ACHN (cell line): ENCODE results near the gene STOX1.
"Not testable (repeated sequence)": the region's sequence is repeated elsewhere in the genome, so short reads cannot be mapped to it uniquely, and the experiment has no call there.

Experiments used
- DNase-seq: peaks from one replicate; pipeline ENCODE4 v3.0.0-alpha.2; 2015
- in situ Hi-C: cut with HindIII; loops from 2 replicates; pipeline ENCODE4 v1.10.0; 2017; ENCODE audit warnings: low sequenced_read_pairs, low pct_ligation_motif_present, low pct_unique_long_range_greater_than_20kb

Gene STOX1

DNA sequence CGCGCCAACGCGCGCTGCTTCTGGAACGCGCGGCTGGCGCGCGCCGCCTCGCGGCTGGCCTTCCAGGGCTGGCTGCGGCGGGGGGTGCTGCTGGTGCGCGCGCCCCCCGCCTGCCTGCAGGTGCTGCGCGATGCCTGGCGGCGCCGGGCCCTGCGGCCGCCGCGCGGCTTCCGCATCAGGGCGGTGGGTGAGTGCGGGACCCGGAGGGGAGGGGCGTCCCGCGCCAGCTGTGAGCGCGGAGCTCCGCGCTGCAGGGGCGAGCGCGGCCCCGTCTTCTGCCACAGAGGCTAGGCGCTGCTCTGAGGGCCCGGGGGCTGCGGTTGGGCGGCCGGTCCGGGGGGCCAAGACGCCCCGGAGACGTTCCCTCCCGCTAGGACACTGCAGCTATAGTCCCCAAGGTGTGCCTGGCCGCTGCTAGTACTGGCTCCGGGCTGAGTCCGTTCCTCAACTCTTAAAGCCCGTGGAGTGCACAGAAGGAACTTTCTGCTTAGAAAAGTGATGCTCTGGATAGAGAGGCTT, 811 bp downstream of the STOX1 start:
- DNase-seq = not testable (repeated sequence)

DNA sequence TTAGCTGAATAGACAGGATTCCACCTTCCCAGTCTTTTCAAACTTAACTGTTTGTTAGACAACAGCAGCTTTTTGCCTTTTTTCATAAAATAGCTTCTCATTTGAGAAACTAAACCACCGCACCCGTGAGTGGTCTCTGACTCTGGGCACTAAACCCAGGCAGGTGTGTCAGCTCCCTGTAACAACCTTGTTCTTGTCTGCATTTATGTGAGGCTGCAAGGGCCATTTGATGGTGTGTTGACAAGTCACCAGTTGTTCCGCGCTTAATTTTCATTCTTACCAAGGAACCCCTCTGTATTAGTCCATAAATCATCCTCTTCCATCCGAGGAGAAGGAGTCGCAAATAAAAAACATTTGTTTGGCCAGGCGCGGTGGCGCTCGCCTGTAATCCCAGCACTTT, 1.5 kb downstream of the STOX1 start:
- no peak for DNase-seq
- in situ Hi-C loops = no loop called here

More for the DNA sequence above, 811 bp downstream of the STOX1 start:
- in situ Hi-C loops = not testable (repeated sequence)

DNA sequence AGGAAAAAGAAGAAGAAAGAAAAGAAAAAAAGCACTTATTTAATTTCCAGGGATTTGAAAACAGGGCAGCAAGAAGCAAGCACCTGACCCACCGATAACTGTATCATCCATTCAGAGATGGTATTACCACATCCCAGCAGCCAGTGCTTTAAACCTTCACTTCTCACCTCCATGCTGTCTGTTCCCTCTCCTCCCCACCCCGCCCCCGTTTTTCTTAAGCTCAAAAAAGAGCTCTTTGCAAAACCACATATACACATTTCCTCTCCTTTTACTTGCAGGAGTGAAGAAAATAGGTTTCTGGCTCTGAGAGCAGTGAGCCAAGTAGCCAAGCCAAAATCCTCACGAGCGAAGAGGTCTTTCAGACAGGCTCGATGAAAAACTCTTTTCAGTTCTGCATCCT, 2.2 kb downstream of the STOX1 start:
- in situ Hi-C loops = no loop called here
- DNase-seq = no peak

DNA sequence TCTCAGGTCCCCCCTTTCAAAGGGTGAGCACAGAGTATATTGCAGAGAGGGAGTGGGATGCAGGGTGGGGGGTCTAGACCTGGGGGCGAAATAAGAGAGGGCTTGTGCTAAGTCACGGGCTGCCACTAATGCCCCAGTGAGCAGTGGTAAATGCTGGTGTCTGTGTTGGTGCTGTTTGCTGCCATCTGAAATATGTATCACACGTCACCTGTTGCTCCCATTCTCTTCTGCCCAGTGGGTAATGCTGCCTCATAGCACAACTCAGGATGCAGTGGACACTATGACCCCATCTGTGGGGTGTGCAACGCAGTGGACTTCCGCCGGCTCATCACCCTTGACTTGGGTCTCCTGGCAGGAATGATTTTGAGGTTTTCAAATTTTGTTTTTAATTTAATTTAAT, 2.6 kb downstream of the STOX1 start:
- in situ Hi-C loops = no loop called here
- DNase-seq = no peak

DNA sequence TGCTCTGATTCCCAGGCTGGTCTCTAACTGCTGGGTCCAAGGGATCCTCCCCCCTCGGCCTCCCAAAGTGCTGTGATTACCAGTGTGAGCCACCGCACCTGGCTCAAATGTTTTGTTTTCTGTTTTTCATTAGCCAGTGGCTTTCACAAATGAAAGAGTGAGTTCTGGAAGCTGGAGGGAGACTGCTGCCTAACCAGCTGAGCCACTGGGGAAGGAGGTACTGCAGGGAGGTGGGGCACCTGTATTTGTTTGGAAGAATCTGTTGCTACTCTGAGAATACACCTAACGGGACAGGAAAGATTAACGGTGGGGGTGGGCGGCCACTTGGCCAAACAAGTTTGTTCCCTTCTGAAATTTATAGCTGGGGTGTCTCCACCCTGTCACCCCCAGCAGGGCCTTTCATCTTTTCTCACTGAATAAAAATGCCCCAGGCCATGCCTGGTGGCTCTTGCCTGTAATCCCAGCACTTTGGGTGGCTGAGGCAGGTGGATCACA, 4.7 kb downstream of the STOX1 start:
- DNase-seq = no peak
- in situ Hi-C loops = no loop called here

DNA sequence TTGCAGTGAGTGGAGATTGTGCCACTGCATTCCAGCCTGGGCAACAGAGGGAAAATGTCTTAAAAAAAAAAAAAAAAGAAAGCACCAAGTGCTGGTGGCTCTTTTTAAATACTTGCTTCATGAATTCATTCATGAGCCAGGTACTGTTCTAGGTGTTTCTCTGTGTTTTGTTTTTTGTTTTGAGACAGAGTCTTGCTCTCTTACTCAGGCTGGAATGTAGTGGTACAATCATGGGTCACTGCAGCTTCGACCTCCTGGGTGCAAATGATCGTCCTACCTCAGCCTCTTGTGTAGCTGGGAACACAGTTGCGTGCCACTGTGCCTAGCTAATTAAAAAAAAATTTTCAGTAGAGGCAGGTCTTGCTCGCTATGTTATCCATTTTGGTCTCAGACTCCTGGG, 5.3 kb downstream of the STOX1 start:
- in situ Hi-C loops = no loop called here
- DNase-seq = no peak

DNA sequence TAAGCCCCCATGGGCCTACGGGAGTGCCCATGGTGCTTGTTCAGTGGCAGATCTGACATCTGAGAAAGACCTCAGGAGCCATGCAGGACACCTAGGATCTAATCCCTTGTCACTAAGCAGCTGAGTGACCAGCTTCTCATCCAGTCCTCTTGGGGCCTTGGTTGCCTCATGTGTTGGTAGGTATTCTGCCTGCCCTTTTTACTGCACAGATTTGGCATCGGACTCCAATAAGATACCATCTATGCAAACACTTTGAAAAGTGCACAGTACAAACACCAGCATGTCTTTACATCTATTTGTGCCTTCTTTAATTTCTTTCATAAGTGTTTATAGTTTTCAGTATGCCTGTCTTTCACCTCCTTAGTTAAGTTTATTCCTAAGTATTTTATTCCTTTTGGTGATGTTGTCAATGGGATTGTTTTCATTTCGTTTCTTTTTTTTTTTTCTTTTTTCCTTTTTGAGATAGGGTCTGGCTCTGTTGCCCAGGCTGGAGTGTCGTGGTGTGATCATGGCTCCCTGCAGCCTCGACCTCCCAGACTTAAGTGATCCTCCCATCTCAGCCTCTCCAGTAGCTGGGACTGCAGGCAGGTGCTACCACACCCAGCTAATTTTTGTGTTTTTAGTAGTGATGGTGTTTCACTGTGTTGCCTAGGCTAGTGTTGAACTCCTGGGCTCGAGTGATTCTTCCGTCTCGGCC, 10.4 kb downstream of the STOX1 start:
- in situ Hi-C loops = no loop called here

DNA sequence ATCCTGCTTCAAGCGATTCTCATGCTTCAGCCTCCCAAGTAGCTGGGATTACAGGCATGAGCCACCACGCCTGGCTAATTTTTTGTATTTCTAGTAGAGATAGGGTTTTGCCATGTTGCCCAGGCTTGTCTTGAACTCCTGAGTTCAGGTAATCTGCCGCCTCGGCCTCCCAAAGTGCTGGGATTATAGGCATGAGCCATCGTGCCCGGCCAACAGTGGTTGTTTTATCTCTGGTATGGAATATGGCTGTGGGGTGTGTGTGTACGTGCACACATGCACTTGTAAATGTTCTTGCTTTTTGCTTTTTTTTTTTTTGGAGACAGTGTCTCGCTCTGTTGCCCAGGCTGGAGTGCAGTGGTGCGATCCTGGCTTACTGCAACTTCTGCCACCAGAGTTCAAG, 13.3 kb downstream of the STOX1 start:
- DNase-seq, in situ Hi-C loops: not testable (repeated sequence)

More for the DNA sequence above, 10.4 kb downstream of the STOX1 start:
- no peak for DNase-seq

DNA sequence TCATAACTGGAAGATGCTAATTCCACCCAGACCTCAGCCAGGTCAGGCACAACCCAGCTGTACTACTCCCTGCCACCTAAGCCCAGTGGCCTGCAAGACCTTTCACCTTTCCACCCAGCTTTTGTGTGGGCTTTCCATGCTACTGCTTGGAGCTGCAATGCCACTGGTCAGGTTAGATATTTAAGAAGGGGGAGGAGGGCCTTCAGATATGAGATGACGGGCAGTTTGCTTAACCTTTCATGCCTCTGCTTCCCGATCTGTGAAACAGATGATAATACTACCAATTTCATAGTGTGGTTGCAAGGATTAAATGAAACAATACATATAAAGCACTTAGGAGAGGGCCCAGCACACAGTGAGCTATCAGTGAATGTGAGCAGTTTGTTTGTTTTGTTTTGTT, 20.9 kb downstream of the STOX1 start:
- no peak for DNase-seq
- in situ Hi-C loops = no loop called here

DNA sequence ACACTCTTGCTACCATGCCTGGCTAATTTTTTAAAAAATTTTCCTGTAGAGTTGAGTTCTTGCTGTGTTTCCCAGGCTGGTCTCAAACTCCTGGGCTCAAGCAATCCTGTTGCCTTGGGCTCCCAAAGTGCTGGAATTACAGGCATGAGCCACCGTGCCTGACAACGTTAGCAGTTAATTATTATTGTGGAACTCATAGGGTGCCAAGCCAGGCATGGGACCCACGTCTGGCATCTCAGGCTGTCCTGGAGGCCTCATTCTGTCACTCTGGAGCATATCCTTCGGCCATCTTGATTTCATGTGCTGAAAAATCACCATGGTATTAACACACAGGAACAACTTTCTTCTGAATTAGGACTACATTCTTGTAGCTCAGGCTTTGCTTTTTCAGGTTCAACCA, 21.5 kb downstream of the STOX1 start:
- no peak for DNase-seq
- in situ Hi-C loops = no loop called here

DNA sequence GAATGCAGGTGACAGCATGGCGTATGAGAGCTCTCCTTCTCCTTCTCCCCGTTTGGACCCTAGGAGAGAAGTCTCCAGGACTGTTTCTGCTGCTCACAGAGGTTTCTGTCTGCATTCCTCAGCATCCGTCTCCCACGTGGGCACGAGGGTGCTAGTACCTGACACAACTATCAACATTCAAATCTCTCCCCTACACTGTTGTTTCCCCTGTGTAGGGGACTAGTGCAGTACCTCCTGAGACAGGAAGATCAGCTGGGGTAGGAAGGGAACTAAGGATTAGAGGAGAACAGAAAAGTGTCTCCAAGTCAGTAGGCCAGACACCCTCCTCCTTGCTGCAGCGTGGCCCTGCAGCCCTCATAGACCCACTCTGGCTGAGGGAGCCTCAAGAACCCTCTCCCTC, 29.0 kb downstream of the STOX1 start:
- DNase-seq = no peak
- in situ Hi-C loops = no loop called here

DNA sequence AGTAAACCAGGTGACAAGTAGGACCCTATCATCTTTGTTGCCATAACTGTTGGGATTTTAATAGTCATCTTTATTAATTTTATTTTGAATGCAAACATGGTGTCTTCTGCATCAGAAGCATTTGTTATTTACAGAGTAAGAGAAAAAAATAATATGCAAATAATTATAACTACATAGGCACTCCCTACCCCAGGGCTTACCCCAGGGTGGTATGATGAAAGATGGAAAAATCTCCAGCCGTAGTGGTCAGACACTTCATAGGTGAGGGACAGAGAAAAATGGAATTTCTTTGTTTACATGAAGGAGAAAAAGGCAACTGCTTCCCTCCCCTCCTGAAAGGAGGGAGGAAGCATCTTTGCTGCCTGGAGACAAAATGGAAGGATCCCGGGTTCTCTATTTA, 29.7 kb downstream of the STOX1 start:
- no peak for DNase-seq
- in situ Hi-C loops = no loop called here

DNA sequence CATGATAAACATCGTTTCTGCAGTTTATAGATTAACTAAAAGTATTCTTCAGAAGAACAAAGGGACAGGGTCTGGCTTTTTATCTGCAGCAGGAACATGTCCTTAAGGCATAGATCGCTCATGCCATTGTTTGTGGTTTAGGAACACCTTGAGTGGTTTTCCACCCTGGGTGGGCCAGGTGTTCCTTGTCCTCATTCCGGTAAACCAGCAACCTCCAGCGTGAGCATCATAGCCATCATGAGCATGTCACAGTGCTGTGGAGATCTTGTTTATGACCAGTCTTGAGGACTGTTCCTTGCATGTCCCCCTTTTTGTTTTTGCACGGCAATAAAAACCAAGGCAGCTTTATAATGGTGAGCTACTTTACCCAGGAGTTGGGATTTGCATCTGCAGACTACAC, 33.9 kb downstream of the STOX1 start:
- no peak for DNase-seq
- in situ Hi-C loops = no loop called here

DNA sequence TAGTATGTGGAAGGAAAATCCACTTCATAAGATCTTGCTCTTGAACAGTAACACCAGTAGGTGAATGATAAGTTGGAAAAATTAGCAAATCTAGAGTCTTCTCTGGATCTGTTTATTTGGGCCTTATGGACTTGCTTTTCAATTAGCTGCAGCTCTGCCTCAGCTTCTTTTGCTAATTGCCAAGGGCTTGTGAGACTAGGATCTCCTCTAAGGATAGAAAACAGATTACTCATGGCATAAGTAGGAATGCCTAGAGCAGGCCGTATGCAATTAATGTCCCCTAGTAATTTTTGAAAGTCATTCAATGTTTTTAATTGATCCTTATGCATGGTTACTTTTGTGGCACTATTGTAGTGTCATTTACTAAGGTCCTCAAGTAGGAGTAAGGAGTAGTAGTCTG, 37.3 kb downstream of the STOX1 start:
- in situ Hi-C loops = no loop called here

DNA sequence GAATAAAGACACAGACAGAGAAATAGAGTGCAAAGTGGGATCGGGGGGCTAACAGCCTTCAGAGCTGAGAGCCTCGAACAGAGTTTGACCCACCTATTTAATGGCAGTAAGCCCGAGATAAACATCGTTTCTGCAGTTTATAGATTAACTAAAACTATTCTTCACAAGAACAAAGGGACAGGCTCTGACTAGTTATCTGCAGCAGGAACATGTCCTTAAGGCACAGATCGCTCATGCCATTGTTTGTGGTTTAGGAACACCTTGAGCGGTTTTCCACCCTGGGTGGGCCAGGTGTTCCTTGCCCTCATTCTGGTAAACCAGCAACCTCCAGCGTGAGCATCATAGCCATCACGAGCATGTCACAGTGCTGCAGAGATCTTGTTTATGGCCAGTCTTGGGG, 40.8 kb downstream of the STOX1 start:
- DNase-seq, in situ Hi-C loops: not testable (repeated sequence)

More for the DNA sequence above, 37.3 kb downstream of the STOX1 start:
- DNase-seq = no peak

DNA sequence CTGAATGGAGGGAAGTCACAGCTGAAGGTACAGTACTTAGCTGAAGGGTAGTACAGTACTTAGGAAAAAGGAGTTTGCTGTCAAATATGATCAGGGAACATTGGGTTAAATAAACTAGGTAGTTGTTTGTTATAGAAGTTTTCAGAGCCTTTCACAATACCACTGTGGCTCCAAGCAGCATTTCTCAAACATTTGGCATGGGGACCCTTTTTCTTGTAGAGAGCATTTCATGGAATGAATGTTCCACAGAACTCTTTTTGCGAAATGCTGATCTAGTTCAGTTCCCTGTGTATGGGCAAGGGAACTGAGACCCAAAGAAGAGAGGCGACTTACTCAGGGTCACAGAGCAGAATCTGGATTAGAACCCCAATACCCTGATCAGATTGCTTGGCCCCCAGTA, 42.3 kb downstream of the STOX1 start:
- no peak for DNase-seq
- in situ Hi-C loops = no loop called here

DNA sequence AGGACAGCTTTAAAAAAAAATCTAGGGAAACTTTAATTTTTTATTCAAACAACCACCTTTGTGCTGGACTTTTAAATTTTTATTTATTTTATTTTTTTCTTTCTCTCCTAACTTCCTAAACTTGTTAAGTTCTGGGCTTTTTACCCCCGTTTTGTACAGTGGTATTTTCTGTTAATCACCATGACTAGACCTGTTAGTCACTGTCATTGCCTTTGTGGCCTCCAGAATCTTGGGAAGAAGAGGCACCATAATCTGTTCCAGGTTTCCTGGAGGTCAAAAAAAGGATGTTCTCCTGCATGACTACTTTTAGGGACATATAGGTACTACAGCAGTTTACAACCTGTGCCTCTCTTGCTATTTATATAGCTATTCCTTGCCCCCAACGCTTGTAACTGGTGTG, 42.7 kb downstream of the STOX1 start:
- DNase-seq = no peak
- in situ Hi-C loops = no loop called here

DNA sequence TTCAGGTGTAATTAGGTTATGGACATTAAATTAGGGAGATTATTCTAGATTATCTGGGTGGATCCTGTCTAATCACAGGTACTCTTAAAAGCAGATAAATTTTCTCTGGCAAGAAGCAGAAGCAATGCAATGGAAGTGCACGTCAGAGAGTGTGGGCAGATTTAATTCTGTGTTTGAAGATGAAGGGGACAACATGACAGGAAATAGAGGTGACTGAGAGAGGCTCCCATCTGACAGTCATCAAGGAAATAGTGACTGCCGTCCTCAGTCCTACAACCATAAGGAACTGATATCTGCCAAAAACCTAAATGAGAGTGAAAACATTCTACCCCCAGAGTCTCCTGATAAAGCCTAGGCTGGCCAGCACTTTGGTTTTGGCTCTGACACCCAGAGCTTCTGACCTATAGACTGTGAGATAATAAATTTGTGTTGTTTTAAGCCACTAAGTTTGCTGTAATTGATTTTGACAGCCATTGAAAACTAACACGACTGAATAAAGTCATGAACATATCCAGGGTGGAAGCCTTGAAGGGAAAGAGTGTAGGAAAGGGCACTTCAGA, 43.3 kb downstream of the STOX1 start:
- in situ Hi-C loops = no loop called here
- DNase-seq = no peak

DNA sequence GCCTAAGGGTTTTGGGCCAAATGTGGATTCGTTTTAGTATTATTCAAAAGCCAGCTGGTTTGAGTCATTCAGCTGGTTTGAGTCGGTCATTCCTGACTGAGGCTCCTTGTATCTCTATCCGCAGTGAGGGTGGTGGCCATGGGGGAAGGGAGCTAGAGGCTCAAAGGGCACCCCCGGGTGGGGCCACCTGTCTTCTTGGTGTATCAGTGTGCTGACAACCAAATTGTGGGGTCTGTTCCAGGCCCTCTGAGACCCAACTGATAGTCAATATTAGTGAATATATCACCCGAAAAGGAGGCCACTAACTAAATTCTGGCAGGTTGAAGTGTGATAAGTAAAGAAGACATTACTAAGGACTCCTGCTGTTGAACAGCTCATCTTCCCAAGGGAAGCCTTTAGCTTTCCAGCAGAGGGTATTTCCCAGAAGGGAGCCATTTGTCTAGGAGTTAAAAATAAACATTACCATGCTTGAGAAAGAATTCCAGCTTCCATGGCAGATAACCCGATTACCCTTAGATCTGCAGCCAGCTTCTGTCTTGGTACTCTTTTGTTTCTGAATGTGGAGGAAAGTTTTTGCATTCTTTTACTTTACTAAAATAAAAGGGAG, 43.9 kb downstream of the STOX1 start:
- in situ Hi-C loops = no loop called here
- peak; percentile 35 for DNase-seq
